Measurements from ENCODE around the gene APOC3. TPM values are rescaled to one million over a fixed set of nuclear protein-coding genes. Genes with fewer than 3 reads are reported as not detected.

APOC3 gene
- total and polyA plus RNA-seq, 11 donors: 0.39 to 9.9 TPM; not detected in 9

GRCh38 chr11:116825434-116825833 lies 4.3 kb upstream of the APOC3 start:
- intact Hi-C loops (cut with DNase I): no loop called here
- Histone ChIP-seq H3K4me3 (no peak overlapping the region), H3K27ac (no peak overlapping the region), H3K9me3 (no peaks in the 10 kb centered on the region), H3K27me3 (no peaks in the 10 kb centered on the region), H3K4me1 (peaks cover 0 to 5% (median 0%) of the 10 kb centered on the region in 12 donors), H3K36me3 (no peaks in the 10 kb centered on the region)
- 77 to 91% (median 85%) methylated on average over 5 of the region's 5 CpGs for WGBS, 4 donors
- DNase-seq: no peak
- ATAC-seq: no peak
- no peak for TF ChIP-seq CTCF (IDR thresholded peaks at IDR 0.05)
- no peak for TF ChIP-seq POLR2A (IDR thresholded peaks at IDR 0.05)

GRCh38 chr11:116825854-116826750 lies 3.6 kb upstream of the APOC3 start:
- Histone ChIP-seq H3K9me3 (no peaks in the 10 kb centered on the region), H3K36me3 (no peaks in the 10 kb centered on the region), H3K27me3 (no peaks in the 10 kb centered on the region), H3K27ac (no peak overlapping the region), H3K4me1 (peaks cover 0 to 5% (median 0%) of the 10 kb centered on the region in 12 donors), H3K4me3 (no peak overlapping the region)
- no peak for ATAC-seq
- no peak for DNase-seq
- 78 to 87% (median 81%) methylated on average over 19 to 22 of the region's 22 CpGs for WGBS, 4 donors
- TF ChIP-seq POLR2A (IDR thresholded peaks at IDR 0.05) (no peak), CTCF (IDR thresholded peaks at IDR 0.05) (no peak)
- intact Hi-C loops (cut with DNase I): no loop called here

GRCh38 chr11:116826751-116827431 lies 2.8 kb upstream of the APOC3 start:
- no peaks in the 10 kb centered on the region for H3K36me3 ChIP-seq
- H3K27ac ChIP-seq: no peak overlapping the region
- DNase-seq: no peak
- TF ChIP-seq CTCF (IDR thresholded peaks at IDR 0.05) (no peak), POLR2A (IDR thresholded peaks at IDR 0.05) (no peak)
- peaks cover 0 to 5% (median 0%) of the 10 kb centered on the region in 12 donors for H3K4me1 ChIP-seq
- no peak overlapping the region for H3K4me3 ChIP-seq
- no peaks in the 10 kb centered on the region for H3K9me3 ChIP-seq
- no peak for ATAC-seq
- H3K27me3 ChIP-seq: no peaks in the 10 kb centered on the region
- intact Hi-C loops (cut with DNase I): no loop called here
- WGBS, 4 donors: 71 to 88% (median 77%) methylated on average over 7 to 9 of the region's 9 CpGs

GRCh38 chr11:116827461-116827860 lies 2.2 kb upstream of the APOC3 start:
- WGBS, 4 donors: 93 to 95% (median 94%) methylated on average over 3 to 6 of the region's 6 CpGs
- no peaks in the 10 kb centered on the region for H3K36me3 ChIP-seq
- H3K9me3 ChIP-seq: no peaks in the 10 kb centered on the region
- no peak for TF ChIP-seq CTCF (IDR thresholded peaks at IDR 0.05)
- intact Hi-C loops (cut with DNase I): no loop called here
- H3K27ac ChIP-seq: no peak overlapping the region
- no peak for ATAC-seq
- no peak for DNase-seq
- H3K4me3 ChIP-seq: no peak overlapping the region
- H3K4me1 ChIP-seq: peaks cover 0 to 5% (median 0%) of the 10 kb centered on the region in 12 donors
- no peaks in the 10 kb centered on the region for H3K27me3 ChIP-seq
